ENCODE results near the gene ZCWPW1. TPM values are rescaled to one million over a fixed set of nuclear protein-coding genes. Genes with fewer than 3 reads are reported as not detected.

Gene ZCWPW1
- total RNA-seq, 1 donor from 2014 or later, result 3.4 TPM

Other genes starting within 250 kb of the ZCWPW1 start
- gene PVRIG, start 208.8 kb downstream of the ZCWPW1 start, total RNA-seq, result not detected
- not detected for gene SPDYE3, start 121.0 kb downstream of the ZCWPW1 start, total RNA-seq
- 11.6 TPM for gene PILRB, start 70.6 kb downstream of the ZCWPW1 start, total RNA-seq
- 2.3 TPM for gene PILRA, start 55.2 kb downstream of the ZCWPW1 start, total RNA-seq
- 19.7 TPM for gene MEPCE, start 1.1 kb upstream of the ZCWPW1 start, total RNA-seq
- 15.7 TPM for gene PPP1R35, start 7.8 kb upstream of the ZCWPW1 start, total RNA-seq
- 1.1 TPM for gene SPACDR, start 35.6 kb upstream of the ZCWPW1 start, total RNA-seq
- 35.0 TPM for gene TSC22D4, start 50.5 kb upstream of the ZCWPW1 start, total RNA-seq
- 0.22 TPM for gene NYAP1, start 55.2 kb upstream of the ZCWPW1 start, total RNA-seq
- 28.6 TPM for gene AGFG2, start 110.5 kb upstream of the ZCWPW1 start, total RNA-seq
- not detected for gene SAP25, start 145.2 kb upstream of the ZCWPW1 start, total RNA-seq
- 25.8 TPM for gene LRCH4, start 157.4 kb upstream of the ZCWPW1 start, total RNA-seq
- 0.40 TPM for gene FBXO24, start 157.6 kb upstream of the ZCWPW1 start, total RNA-seq
- gene PCOLCE, start 173.7 kb upstream of the ZCWPW1 start, total RNA-seq, result 39.5 TPM
- 9.2 TPM for gene MOSPD3, start 183.8 kb upstream of the ZCWPW1 start, total RNA-seq
- gene TFR2, start 212.8 kb upstream of the ZCWPW1 start, total RNA-seq, result 0.13 TPM
- gene ACTL6B, start 227.7 kb upstream of the ZCWPW1 start, total RNA-seq, result not detected
- gene GNB2, start 245.0 kb upstream of the ZCWPW1 start, total RNA-seq, result 123 TPM

Data from cardiac septum (tissue), 1 donor.